Ovary (tissue), 9 donors: ENCODE data around the gene WASL. TPM values are rescaled to one million over a fixed set of nuclear protein-coding genes. Genes with fewer than 3 reads are reported as not detected.

Experiments
- DNase-seq, 5 donors: peaks; one replicate each; pipeline ENCODE4 v3.0.0-alpha.2; 2019 to 2020
- H3K27ac ChIP-seq, 2 donors: fragments of 200-600 bp; one replicate each; pipeline versions ENCODE4 v1.5.1 to v1.8.0; 2019 to 2022
- H3K27me3 ChIP-seq: fragments of 200-600 bp; one replicate; pipeline ENCODE4 v1.8.0; 2022
- H3K36me3 ChIP-seq: fragments of 200-600 bp; sonication (generic); one replicate; pipeline ENCODE4 v1.5.1; 2019
- H3K4me1 ChIP-seq: one replicate; pipeline ENCODE4 v1.8.1; 2013; ENCODE audit warnings: mild to moderate bottlenecking, moderate library complexity; ENCODE audit not compliant: insufficient read depth
- H3K4me3 ChIP-seq: fragments of 200-600 bp; sonication (generic); one replicate; pipeline ENCODE4 v1.5.1; 2017
- H3K9me3 ChIP-seq, 2 donors: fragments of 200-600 bp in 1 of 2; sonication (generic) in 1 of 2; one replicate each; pipeline versions ENCODE4 v1.5.1 to v1.8.1; 2013 to 2019; ENCODE audit warnings: mild to moderate bottlenecking in 1 of 2, moderate library complexity in 1 of 2
- EP300 ChIP-seq: sonication (generic); formaldehyde crosslinking; IDR thresholded peaks from one replicate; pipeline ENCODE4 v1.6.1; 2017; ENCODE audit warnings: antibody characterized with exemption
- POLR2A ChIP-seq: fragments of 450-650 bp; IDR thresholded peaks from one replicate; pipeline ENCODE4 v1.6.1; 2017; ENCODE audit warnings: antibody characterized with exemption, mild to moderate bottlenecking, moderate library complexity
- WGBS, 3 donors: extraction: QIAGEN DNeasy Blood & Tissue Kit in 1 of 3; methylation state at CpG; one replicate each; pipeline versions ENCODE4 v1.1.5 to v1.1.7; 2013 to 2017; 5-methylcytosine and 5-hydroxymethylcytosine counted together
- intact Hi-C, 4 donors: fragments of 100-400 bp; cut with DNase I; formaldehyde crosslinking; loops; one replicate each; pipeline versions ENCODE4 v1.11.0 to v1.15.1; 2022 to 2023
- polyA plus RNA-seq, 2 donors: library from polyadenylated mRNA; stranded (reverse); fragments of 200-250 nt in 1 of 2; fragments of 350-450 nt in 1 of 2; fragmentation: Illumina TruSeq in 1 of 2; extraction: RNeasy Lipid Tissue Mini Kit (QIAGEN cat#74804) in 1 of 2; gene quantifications; one replicate each; pipeline ENCODE4 v1.2.3, GENCODE V29; 2013 to 2014
- total RNA-seq, 7 donors: library from RNA; depleted of rRNA in 2 of 7; stranded (reverse); fragments of >200 nt in 2 of 7; fragmentation: NEBNext Ultra II Directional in 3 of 7; extraction: Animal tissue kit (Norgen Biotek cat#: 25700) in 3 of 7; gene quantifications; one replicate each; pipeline versions ENCODE4 v1.1.0 to v1.2.4, GENCODE V29; 2016 to 2023
- TF ChIP-seq, protein P1 (sequence below), 3 donors: fragments of 450-650 bp in 2 of 3; fragments of 200-600 bp in 1 of 3; IDR thresholded peaks; one replicate each; pipeline versions ENCODE4 v1.5.1 to v1.8.0; 2016 to 2022; ENCODE audit warnings: antibody characterized with exemption in 3 of 3, mild to moderate bottlenecking in 1 of 3
- donor health status: DM: no; HTN: no; CAD: no; lungs with moderate emphysema.
- donor health status: DM: no; HTN: no; CAD: no.
- donor health status: Bipolar disorder and iron deficiency.
- donor health status: DM: yes; HTN: yes; CAD: no.
- donor health status: DM: no; HTN: no; CAD: no.
- donor health status: DM: yes; HTN: yes; CAD: no.

WASL gene
- total and polyA plus RNA-seq, 9 donors, result 29.1 to 71.5 (median 45.0) TPM

DNA sequence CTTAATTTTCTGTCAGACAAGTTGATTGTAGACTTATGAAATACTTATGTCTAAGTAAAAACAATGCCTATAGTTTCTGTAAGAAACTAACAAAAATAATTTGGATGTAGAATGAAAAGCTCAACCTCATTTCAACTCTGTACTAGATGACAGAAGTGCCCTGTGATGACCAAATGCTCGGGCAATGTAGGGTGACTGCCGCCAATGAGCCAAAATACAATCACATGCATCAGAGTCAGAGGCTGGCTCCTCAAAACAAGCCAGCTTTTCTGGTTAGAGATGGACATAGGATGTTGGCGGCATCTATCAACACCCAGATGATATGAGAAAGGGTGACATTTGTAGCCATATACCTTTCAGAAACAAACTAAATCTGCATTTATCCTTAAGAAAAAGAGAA is 69.2 kb downstream of the WASL start:
- 95 to 96% (median 96%) methylated on average over 3 of the region's 3 CpGs for WGBS, 3 donors
- DNase-seq, result no peak
- H3K4me3 ChIP-seq, result no peak overlapping the region
- intact Hi-C loops, result loop anchor here in 2 of 4 donors (10.0 kb wide), 1 partner anchor 185 kb away; no protein-coding TSS in a partner anchor
- TF ChIP-seq POLR2A (no peak), EP300 (no peak)
- TF ChIP-seq, protein P1, sequence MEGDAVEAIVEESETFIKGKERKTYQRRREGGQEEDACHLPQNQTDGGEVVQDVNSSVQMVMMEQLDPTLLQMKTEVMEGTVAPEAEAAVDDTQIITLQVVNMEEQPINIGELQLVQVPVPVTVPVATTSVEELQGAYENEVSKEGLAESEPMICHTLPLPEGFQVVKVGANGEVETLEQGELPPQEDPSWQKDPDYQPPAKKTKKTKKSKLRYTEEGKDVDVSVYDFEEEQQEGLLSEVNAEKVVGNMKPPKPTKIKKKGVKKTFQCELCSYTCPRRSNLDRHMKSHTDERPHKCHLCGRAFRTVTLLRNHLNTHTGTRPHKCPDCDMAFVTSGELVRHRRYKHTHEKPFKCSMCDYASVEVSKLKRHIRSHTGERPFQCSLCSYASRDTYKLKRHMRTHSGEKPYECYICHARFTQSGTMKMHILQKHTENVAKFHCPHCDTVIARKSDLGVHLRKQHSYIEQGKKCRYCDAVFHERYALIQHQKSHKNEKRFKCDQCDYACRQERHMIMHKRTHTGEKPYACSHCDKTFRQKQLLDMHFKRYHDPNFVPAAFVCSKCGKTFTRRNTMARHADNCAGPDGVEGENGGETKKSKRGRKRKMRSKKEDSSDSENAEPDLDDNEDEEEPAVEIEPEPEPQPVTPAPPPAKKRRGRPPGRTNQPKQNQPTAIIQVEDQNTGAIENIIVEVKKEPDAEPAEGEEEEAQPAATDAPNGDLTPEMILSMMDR (IDR thresholded peaks at IDR 0.05), result no peak
- no peak overlapping the region for H3K27ac ChIP-seq
- no peaks in the 10 kb centered on the region for H3K36me3 ChIP-seq
- no peaks in the 10 kb centered on the region for H3K9me3 ChIP-seq
- no peaks in the 10 kb centered on the region for H3K4me1 ChIP-seq
- H3K27me3 ChIP-seq, result no peaks in the 10 kb centered on the region

DNA sequence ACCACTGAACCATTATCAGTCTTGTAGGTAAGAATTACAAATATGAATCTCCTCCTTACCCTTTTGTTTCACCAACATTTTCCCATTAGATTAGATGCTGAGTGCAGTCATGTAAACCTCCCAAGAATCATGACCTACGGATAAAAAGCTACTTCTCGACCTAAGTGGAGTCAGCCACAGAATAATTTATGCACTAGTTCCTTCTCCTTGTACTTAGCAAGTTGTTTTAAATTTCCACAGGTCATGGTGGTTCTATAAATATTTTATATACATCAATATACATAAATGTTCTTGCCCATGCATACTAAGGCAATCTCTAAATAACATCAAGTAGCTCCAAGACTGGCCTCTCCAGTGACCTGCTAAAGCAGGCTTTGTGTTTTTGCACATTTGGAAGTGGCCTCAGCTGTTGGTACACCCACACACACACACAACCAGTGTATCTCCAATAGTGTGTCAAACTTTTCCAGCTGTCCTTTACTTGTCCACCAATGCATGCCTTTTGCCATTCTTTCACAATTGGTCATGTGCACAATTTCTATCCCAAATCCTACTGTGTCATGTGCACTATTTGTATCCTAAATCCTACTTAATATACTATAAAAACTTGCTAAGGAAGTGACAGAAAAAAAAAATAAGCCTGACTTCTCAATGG is 71.6 kb downstream of the WASL start:
- peaks cover 5% of the 10 kb centered on the region for H3K4me1 ChIP-seq
- WGBS, 3 donors, result 34 to 84% (median 42%) methylated on average over 2 of the region's 2 CpGs
- H3K4me3 ChIP-seq, result no peak overlapping the region
- no peaks in the 10 kb centered on the region for H3K9me3 ChIP-seq
- no peak for DNase-seq
- no peaks in the 10 kb centered on the region for H3K27me3 ChIP-seq
- intact Hi-C loops, result no loop called here
- H3K36me3 ChIP-seq, result no peaks in the 10 kb centered on the region
- TF ChIP-seq POLR2A (no peak), EP300 (no peak)
- TF ChIP-seq, protein P1 (IDR thresholded peaks at IDR 0.05), result no peak
- no peak overlapping the region for H3K27ac ChIP-seq

DNA sequence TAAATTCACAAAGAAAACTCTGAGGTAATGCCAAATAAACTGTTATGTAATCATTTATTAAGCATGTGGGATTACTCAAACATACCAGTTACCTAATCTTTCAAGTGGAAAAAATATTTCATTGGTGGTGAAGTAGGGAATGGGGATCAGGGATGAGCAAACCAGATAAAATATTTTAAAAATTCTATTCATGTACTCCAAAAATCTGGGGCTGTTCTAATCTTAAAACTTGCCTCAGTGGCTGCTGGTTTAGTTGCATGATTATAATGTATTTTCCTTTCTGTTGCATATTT is 73.7 kb downstream of the WASL start:
- TF ChIP-seq EP300, result no peak
- TF ChIP-seq, protein P1 (IDR thresholded peaks at IDR 0.05), result no peak
- TF ChIP-seq POLR2A, result no peak

DNA sequence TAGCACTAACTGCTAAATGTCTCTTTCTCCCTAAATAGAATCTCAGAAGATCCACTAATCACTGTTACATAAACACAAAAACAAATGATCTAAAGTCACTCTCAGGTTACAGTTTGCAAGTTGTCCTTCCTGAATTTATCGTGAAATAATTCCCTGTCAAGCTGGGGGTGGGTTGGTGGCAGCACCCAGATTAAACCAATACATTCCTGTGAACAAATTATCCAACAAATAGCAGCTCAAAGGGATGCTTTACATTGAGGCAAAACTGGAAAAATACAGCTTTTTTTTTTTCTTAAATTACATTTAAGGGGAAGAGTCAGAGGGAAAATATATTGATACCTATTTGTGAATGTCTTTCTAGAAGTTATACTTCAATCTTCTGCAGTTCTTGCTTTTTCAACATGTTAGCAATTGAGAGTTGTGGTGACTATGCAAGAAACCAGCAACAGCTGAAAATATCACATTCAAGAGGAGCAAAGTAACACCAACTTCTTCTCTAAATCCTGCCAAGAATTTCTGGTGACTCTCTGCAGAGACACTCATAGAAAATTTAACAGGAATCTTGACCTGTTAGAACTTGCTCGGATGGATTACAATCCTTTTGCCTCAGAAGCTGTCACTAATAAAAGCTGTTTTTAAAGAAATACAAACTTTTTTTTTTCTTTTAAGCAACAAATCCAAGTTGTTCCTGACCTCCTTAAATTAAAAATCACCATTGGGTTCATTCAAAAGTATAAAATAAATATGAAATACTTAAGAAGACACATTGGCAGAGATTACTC is 74.2 kb downstream of the WASL start:
- no peak for DNase-seq
- no peak overlapping the region for H3K27ac ChIP-seq
- H3K36me3 ChIP-seq, result no peaks in the 10 kb centered on the region
- H3K27me3 ChIP-seq, result no peaks in the 10 kb centered on the region
- H3K4me1 ChIP-seq, result peaks cover 5% of the 10 kb centered on the region
- no peaks in the 10 kb centered on the region for H3K9me3 ChIP-seq
- intact Hi-C loops, result no loop called here
- 10 to 23% (median 14%) methylated on average over 2 of the region's 2 CpGs for WGBS, 3 donors
- no peak overlapping the region for H3K4me3 ChIP-seq
- TF ChIP-seq POLR2A, result no peak
- TF ChIP-seq, protein P1 (IDR thresholded peaks at IDR 0.05), result no peak
- TF ChIP-seq EP300, result no peak

More for the DNA sequence above, 73.7 kb downstream of the WASL start:
- Histone ChIP-seq H3K36me3 (no peaks in the 10 kb centered on the region), H3K27ac (no peak overlapping the region), H3K27me3 (no peaks in the 10 kb centered on the region), H3K4me3 (no peak overlapping the region), H3K9me3 (no peaks in the 10 kb centered on the region), H3K4me1 (peaks cover 5% of the 10 kb centered on the region)
- intact Hi-C loops, result no loop called here
- no peak for DNase-seq
